MM.1S (cell line): ENCODE results near the gene ITSN1.

ENCODE experiments used
- DNase-seq: peaks from one replicate; pipeline ENCODE4 v3.0.0-alpha.2; 2015
- H2AFZ ChIP-seq: fragments of 300-600 bp; sonication (generic); 2 replicates; pipeline ENCODE4 v1.6.0; 2016; ENCODE audit warnings: antibody characterized with exemption, low read length
- H3F3A ChIP-seq: fragments of 300-600 bp; sonication (generic); 2 replicates; pipeline ENCODE4 v1.6.1; 2016; ENCODE audit warnings: mild to moderate bottlenecking, antibody characterized with exemption, low read length, moderate library complexity, mixed read lengths; ENCODE audit not compliant: insufficient read depth
- H3K27ac ChIP-seq: fragments of 300-600 bp; sonication (generic); 2 replicates; pipeline ENCODE4 v1.5.1; 2016; ENCODE audit warnings: mild to moderate bottlenecking, low read length
- H3K27me3 ChIP-seq: fragments of 300-600 bp; sonication (generic); replicated peaks from 2 replicates; pipeline ENCODE4 v1.6.0; 2016; ENCODE audit warnings: low read length; ENCODE audit not compliant: insufficient read depth
- H3K36me3 ChIP-seq: fragments of 300-600 bp; sonication (generic); replicated peaks from 2 replicates; pipeline ENCODE4 v1.6.1; 2016; ENCODE audit warnings: mild to moderate bottlenecking, low read length, mixed read lengths; ENCODE audit not compliant: insufficient read depth
- H3K4me1 ChIP-seq: fragments of 300-600 bp; sonication (generic); 2 replicates; pipeline ENCODE4 v1.6.1; 2016; ENCODE audit warnings: low read length, mixed read lengths
- H3K4me2 ChIP-seq: fragments of 300-600 bp; sonication (generic); 2 replicates; pipeline ENCODE4 v1.6.0; 2016; ENCODE audit warnings: low read depth, low read length
- H3K4me3 ChIP-seq: fragments of 300-600 bp; sonication (generic); 2 replicates; pipeline ENCODE4 v1.5.1; 2016; ENCODE audit warnings: low read length, mixed read lengths
- H3K79me2 ChIP-seq: fragments of 300-600 bp; sonication (generic); 2 replicates; pipeline ENCODE4 v1.6.1; 2016; ENCODE audit warnings: mixed run types, low read length, mixed read lengths
- H3K9ac ChIP-seq: fragments of 300-600 bp; sonication (generic); 2 replicates; pipeline ENCODE4 v1.6.1; 2016; ENCODE audit warnings: low read length, mixed read lengths
- H3K9me2 ChIP-seq: fragments of 300-600 bp; sonication (generic); replicated peaks from 2 replicates; pipeline ENCODE4 v1.6.1; 2016; ENCODE audit warnings: mild to moderate bottlenecking, low read length, mixed read lengths; ENCODE audit not compliant: insufficient read depth
- H3K9me3 ChIP-seq: fragments of 300-600 bp; sonication (generic); replicated peaks from 2 replicates; pipeline ENCODE4 v1.6.1; 2016; ENCODE audit warnings: mild to moderate bottlenecking, low read length, mixed read lengths; ENCODE audit not compliant: insufficient read depth
- H4K20me1 ChIP-seq: fragments of 300-600 bp; sonication (generic); 2 replicates; pipeline ENCODE4 v1.6.1; 2016; ENCODE audit warnings: mild to moderate bottlenecking, low read length, moderate library complexity, mixed read lengths; ENCODE audit not compliant: insufficient read depth
- EZH2 ChIP-seq: fragments of 300-600 bp; sonication (generic); optimal IDR thresholded peaks from 2 replicates; pipeline ENCODE3; 2017; ENCODE audit warnings: low read depth, mild to moderate bottlenecking, antibody characterized with exemption, low read length, mixed read lengths
- EZH2phosphoT487 ChIP-seq: fragments of 300-600 bp; sonication (generic); IDR thresholded peaks from 2 replicates; pipeline ENCODE4 v1.6.1; 2018; ENCODE audit warnings: antibody characterized with exemption, low read length
- TF ChIP-seq, protein P1 (sequence below): fragments of 300-600 bp; sonication (generic); IDR thresholded peaks from 2 replicates; pipeline ENCODE4 v1.5.1; 2016; ENCODE audit warnings: antibody characterized with exemption, low read length, mixed read lengths

Gene ITSN1

DNA sequence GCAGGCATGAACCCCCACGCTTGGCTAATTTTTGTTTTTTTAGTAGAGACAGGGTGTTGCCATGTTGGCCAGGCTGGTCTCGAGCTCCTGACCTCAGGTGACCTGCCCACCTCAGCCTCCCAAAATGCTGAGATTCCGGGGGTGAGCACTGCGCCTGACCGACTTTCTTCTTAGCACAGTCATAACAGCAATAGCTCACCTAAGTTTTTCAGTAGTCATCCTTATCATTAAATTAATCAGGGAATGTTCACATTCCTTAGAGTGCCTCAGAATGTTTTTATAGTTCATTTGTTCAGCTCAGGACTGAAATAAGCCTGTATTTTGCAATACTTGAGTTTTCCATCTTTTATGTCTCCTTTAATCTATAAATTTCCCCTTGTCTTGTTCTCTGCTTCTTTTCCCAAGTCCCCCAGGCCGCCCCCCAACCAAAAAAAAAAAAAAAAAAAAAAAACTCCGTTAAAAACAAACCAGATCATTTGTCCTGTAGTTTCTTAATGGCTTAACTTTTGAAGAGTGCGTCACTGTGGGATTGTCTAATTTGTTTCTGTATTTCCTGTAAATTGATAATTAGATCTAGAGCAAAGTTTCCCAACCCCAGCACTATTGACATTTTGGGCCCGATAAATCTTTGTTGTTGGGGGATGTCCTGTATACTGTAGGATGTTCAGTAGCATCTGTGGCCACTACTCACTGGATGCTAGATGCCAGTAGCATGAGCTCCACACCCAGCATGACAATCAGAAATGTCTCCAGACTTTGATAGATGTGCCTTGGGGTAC, 120.7 kb downstream of the ITSN1 start:
- Histone ChIP-seq H3K27me3 (no peaks in the 10 kb centered on the region), H4K20me1 (no peaks in the 10 kb centered on the region), H3K9me3 (no peaks in the 10 kb centered on the region), H3K9ac (no peak overlapping the region), H3K4me2 (no peak overlapping the region), H3K4me3 (no peak overlapping the region), H2AFZ (no peak overlapping the region), H3K4me1 (peaks cover 10% of the 10 kb centered on the region), H3F3A (no peaks in the 10 kb centered on the region), H3K36me3 (no peaks in the 10 kb centered on the region), H3K79me2 (no peaks in the 10 kb centered on the region), H3K9me2 (no peaks in the 10 kb centered on the region), H3K27ac (no peak overlapping the region)
- TF ChIP-seq EZH2 (no peak), EZH2phosphoT487 (no peak)
- TF ChIP-seq, protein P1, sequence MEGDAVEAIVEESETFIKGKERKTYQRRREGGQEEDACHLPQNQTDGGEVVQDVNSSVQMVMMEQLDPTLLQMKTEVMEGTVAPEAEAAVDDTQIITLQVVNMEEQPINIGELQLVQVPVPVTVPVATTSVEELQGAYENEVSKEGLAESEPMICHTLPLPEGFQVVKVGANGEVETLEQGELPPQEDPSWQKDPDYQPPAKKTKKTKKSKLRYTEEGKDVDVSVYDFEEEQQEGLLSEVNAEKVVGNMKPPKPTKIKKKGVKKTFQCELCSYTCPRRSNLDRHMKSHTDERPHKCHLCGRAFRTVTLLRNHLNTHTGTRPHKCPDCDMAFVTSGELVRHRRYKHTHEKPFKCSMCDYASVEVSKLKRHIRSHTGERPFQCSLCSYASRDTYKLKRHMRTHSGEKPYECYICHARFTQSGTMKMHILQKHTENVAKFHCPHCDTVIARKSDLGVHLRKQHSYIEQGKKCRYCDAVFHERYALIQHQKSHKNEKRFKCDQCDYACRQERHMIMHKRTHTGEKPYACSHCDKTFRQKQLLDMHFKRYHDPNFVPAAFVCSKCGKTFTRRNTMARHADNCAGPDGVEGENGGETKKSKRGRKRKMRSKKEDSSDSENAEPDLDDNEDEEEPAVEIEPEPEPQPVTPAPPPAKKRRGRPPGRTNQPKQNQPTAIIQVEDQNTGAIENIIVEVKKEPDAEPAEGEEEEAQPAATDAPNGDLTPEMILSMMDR = no peak
- DNase-seq = no peak

DNA sequence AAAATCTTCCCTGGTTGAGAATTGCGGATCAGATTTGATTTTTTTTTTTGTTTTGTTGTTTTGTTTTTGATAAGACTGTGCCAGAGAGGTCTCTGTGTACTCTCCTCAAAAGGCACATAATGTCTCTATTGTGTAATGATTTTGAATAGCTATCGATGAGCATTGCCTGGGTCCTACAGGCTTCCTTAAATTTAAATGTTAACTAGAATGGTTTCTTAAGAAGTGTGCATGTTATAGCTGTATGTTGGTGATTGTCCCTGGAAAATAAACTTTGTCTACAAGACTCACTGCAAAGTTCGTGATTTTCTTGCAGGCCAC, 121.2 kb downstream of the ITSN1 start:
- Histone ChIP-seq H3K36me3 (no peaks in the 10 kb centered on the region), H2AFZ (no peak overlapping the region), H3K4me3 (no peak overlapping the region), H4K20me1 (no peaks in the 10 kb centered on the region), H3K4me1 (peaks cover 10% of the 10 kb centered on the region), H3K9me3 (no peaks in the 10 kb centered on the region), H3K9me2 (no peaks in the 10 kb centered on the region), H3K27ac (no peak overlapping the region), H3K4me2 (no peak overlapping the region), H3K79me2 (no peaks in the 10 kb centered on the region), H3K27me3 (no peaks in the 10 kb centered on the region), H3K9ac (no peak overlapping the region), H3F3A (no peaks in the 10 kb centered on the region)
- DNase-seq = no peak
- TF ChIP-seq EZH2phosphoT487 (no peak), EZH2 (no peak)
- TF ChIP-seq, protein P1 = no peak

DNA sequence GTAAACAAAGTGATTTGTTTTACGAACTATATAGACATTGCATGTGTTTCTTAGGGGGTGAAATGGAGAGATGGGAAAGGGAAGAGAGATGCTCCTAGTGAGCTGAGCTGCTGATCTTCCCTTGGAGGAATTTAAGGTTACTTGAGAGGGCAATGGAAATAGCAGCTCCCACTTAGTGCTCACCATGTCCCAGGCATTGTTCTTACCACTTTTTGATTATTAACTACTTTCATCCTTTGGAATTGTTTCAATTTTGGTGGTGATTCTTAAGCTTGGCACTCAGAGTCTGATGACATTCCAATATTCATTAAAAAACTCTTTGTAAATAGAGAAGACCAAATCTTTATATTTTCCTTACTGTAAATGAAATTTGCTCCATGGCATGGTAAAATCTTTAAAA, 124.9 kb downstream of the ITSN1 start:
- TF ChIP-seq EZH2 (no peak), EZH2phosphoT487 (no peak)
- TF ChIP-seq, protein P1 = no peak
- DNase-seq = no peak
- no peaks in the 10 kb centered on the region for H3K9me3 ChIP-seq
- H3K79me2 ChIP-seq = no peaks in the 10 kb centered on the region
- H3K4me2 ChIP-seq = no peak overlapping the region
- no peaks in the 10 kb centered on the region for H3K36me3 ChIP-seq
- no peak overlapping the region for H2AFZ ChIP-seq
- no peaks in the 10 kb centered on the region for H3F3A ChIP-seq
- H3K9me2 ChIP-seq = no peaks in the 10 kb centered on the region
- H3K27me3 ChIP-seq = no peaks in the 10 kb centered on the region
- H3K9ac ChIP-seq = no peak overlapping the region
- H4K20me1 ChIP-seq = no peaks in the 10 kb centered on the region
- no peak overlapping the region for H3K27ac ChIP-seq
- peaks cover 8% of the 10 kb centered on the region for H3K4me1 ChIP-seq
- H3K4me3 ChIP-seq = no peak overlapping the region
